Activated CD8-positive, alpha-beta memory T cell treated with anti-CD3 and anti-CD28 coated beads, Interleukin-2, amount 50 U/mL, for 1 hour (primary cell): ENCODE data around the gene EBI3.
"Not testable (repeated sequence)": the region's sequence is repeated elsewhere in the genome, so short reads cannot be mapped to it uniquely, and the experiment has no call there.

Experiments
- DNase-seq: peaks from one replicate; pipeline ENCODE4 v3.0.0-alpha.2; 2020; ENCODE audit errors: extremely low read depth

Gene EBI3

GRCh38 chr19:4278010-4278409 lies 48.7 kb downstream of the EBI3 start:
- no peak for DNase-seq

GRCh38 chr19:4278419-4279266 lies 49.3 kb downstream of the EBI3 start, which contains the start of gene SHD:
SHD (plus strand) TSS chr19:4279266; CDS start chr19:4280064, 798 bp downstream.
- DNase-seq: no peak

GRCh38 chr19:4279267-4279529 lies 49.9 kb downstream of the EBI3 start:
- DNase-seq: no peak

GRCh38 chr19:4279530-4280422 lies 50.5 kb downstream of the EBI3 start:
- no peak for DNase-seq

GRCh38 chr19:4284176-4284958 lies 55.0 kb downstream of the EBI3 start:
- no peak for DNase-seq

- DNase-seq: no peak
Measured at GRCh38 chr19:4284974-4285373, 55.7 kb downstream of the EBI3 start.

DNA sequence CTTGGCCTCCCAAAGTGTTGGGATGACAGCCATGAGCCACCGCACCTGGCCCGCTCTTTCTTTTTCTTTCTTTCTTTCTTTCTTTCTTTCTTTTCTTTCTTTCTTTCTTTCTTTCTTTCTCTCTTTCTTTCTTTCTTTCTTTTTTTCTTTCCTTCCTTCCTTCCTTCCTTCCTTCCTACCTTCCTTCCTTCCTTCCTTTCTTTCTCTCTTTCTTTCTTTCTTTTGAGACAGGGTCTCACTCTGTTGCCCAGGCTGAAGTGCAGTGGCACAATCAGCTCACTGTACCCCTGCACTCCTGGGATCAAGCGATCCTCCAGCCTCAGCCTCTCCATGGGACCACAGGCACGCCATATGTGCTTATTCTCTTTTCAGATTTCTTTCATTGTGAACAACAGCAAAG lies 56.8 kb downstream of the EBI3 start:
- DNase-seq: not testable (repeated sequence)
